ENCODE data around the gene FAM13A.

The FAM13A gene

DNA sequence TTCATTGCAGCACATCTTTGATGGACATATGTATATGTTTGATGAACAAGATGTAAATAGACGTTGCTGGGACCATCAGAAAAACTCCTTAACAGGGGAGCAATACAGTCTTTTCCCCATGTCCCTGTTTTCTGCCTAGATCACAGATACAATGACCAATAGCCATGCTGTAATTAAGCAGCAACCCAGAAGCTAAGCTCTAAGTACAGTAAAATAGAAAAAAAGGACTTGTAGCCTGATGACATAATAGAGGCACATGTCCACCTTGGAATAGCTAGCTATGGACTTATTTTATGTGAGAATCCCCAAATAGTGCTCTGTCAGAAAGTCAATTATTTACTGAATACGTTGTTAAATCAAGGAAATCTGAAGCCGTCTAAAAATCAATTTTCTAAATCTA lies 14.9 kb downstream of the FAM13A start:
- DNase-seq (ENCODE audit: low read depth): no peak
- H3K4me3 ChIP-seq (ENCODE audit: low read depth, low read length): no peak overlapping the region
- TF ChIP-seq, protein P1, sequence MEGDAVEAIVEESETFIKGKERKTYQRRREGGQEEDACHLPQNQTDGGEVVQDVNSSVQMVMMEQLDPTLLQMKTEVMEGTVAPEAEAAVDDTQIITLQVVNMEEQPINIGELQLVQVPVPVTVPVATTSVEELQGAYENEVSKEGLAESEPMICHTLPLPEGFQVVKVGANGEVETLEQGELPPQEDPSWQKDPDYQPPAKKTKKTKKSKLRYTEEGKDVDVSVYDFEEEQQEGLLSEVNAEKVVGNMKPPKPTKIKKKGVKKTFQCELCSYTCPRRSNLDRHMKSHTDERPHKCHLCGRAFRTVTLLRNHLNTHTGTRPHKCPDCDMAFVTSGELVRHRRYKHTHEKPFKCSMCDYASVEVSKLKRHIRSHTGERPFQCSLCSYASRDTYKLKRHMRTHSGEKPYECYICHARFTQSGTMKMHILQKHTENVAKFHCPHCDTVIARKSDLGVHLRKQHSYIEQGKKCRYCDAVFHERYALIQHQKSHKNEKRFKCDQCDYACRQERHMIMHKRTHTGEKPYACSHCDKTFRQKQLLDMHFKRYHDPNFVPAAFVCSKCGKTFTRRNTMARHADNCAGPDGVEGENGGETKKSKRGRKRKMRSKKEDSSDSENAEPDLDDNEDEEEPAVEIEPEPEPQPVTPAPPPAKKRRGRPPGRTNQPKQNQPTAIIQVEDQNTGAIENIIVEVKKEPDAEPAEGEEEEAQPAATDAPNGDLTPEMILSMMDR (IDR thresholded peaks at IDR 0.05; ENCODE audit: low read depth, low read length): no peak
- TF ChIP-seq, protein P2, sequence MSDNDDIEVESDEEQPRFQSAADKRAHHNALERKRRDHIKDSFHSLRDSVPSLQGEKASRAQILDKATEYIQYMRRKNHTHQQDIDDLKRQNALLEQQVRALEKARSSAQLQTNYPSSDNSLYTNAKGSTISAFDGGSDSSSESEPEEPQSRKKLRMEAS (IDR thresholded peaks at IDR 0.05; ENCODE audit: low read depth, low read length): no peak

DNA sequence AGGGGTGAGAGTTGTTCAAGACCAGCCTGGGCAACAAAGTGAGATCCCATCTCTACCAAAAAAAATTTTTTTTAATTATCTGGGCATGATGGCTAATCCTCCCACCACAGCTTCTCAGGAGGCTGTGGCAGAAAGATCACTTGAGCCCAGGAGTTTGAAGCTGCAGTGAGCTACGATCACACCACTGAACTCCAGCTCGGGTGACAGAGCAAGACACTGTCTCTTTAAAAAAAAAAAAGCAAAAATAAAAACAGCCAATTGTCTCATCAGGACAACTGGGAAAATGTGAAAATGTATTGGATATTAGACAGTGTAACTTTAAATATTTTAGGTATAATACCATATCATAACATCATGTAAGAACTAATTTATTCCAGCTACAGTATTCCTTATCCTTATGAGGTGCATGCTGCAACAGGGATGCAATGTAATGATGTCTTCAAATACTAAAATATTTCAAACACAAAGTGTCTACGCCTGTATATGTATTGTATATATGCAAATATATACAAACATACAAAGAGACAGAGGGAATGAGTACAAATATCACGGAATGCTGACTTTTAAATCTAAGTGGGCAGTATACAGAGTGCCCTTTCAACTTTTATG lies 17.2 kb downstream of the FAM13A start:
- no peak overlapping the region for H3K4me3 ChIP-seq (ENCODE audit: low read depth, low read length)
- TF ChIP-seq, protein P1 (IDR thresholded peaks at IDR 0.05; ENCODE audit: low read depth, low read length): no peak
- TF ChIP-seq, protein P2 (IDR thresholded peaks at IDR 0.05; ENCODE audit: low read depth, low read length): no peak
- TF ChIP-seq MYC (IDR thresholded peaks at IDR 0.05; ENCODE audit: low read depth, low read length) (no peak), POLR2A (IDR thresholded peaks at IDR 0.05; ENCODE audit: extremely low read depth, insufficient read length) (no peak)
- DNase-seq (ENCODE audit: low read depth): no peak

DNA sequence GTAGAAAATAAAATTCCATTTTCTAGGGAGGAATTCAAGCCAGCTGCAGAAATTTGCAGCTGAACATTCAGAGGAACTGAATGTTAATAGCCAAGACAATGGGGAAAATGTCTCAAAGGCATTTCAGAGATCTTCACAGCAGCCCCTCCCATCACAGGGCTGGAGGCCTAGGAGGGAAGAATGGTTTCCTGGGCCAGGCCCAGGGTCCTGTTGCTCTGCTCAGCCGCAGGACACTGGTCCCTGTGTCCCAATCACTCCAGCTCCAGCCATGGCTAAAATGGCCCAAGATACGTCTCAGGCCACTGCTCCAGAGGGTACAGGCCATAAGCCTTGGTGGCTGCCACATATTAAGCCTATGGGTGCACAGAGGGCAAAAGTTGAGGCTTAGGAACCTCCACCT lies 20.4 kb downstream of the FAM13A start:
- H3K4me3 ChIP-seq (ENCODE audit: low read depth, low read length): no peak overlapping the region
- no peak for DNase-seq (ENCODE audit: low read depth)
- TF ChIP-seq, protein P2 (IDR thresholded peaks at IDR 0.05; ENCODE audit: low read depth, low read length): no peak
- TF ChIP-seq POLR2A (IDR thresholded peaks at IDR 0.05; ENCODE audit: extremely low read depth, insufficient read length) (no peak), MYC (IDR thresholded peaks at IDR 0.05; ENCODE audit: low read depth, low read length) (no peak)
- TF ChIP-seq, protein P1 (IDR thresholded peaks at IDR 0.05; ENCODE audit: low read depth, low read length): no peak

DNA sequence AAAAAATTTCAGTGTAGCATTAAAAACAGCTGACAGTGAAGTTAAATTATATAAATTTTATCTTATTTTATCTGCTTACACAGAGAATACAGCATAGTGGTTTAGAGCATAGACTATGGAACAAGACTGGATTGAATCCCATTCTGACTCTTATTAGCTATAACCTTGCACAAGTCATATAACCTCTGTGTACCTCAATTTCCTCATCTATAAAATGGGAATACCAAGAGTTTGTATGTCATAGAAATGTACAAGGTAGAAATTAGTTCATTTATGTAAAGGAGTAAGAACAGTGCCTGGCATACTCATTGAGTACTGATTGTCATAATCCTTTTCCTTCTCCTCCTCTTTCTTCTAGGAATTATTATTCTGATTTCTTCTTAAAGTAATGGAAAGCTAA lies 25.7 kb downstream of the FAM13A start:
- no peak overlapping the region for H3K4me3 ChIP-seq (ENCODE audit: low read depth, low read length)
- DNase-seq (ENCODE audit: low read depth): no peak
- TF ChIP-seq POLR2A (IDR thresholded peaks at IDR 0.05; ENCODE audit: extremely low read depth, insufficient read length) (no peak), MYC (IDR thresholded peaks at IDR 0.05; ENCODE audit: low read depth, low read length) (no peak)
- TF ChIP-seq, protein P2 (IDR thresholded peaks at IDR 0.05; ENCODE audit: low read depth, low read length): no peak
- TF ChIP-seq, protein P1 (IDR thresholded peaks at IDR 0.05; ENCODE audit: low read depth, low read length): no peak

DNA sequence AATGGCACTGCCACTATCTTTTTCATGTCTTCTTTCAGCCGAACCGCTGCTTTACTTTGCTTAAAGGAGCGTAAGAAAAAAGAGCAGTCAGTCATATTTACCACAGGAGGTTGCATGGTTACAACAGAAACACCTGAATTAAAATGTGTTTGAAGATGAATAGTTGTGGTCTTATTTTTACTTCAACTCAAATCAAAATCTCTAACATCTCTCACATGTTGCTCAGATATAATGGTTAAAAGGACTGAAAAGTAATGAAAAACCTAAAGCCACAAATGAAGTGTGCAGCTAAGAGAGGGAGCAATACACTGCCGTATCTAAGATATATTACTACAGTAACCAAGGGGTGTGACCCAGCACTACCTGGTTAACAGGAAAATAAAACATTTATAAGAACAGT lies 27.4 kb downstream of the FAM13A start:
- no peak for DNase-seq (ENCODE audit: low read depth)
- TF ChIP-seq MYC (IDR thresholded peaks at IDR 0.05; ENCODE audit: low read depth, low read length): no peak
- no peak for TF ChIP-seq POLR2A (IDR thresholded peaks at IDR 0.05; ENCODE audit: extremely low read depth, insufficient read length)
- TF ChIP-seq, protein P2 (IDR thresholded peaks at IDR 0.05; ENCODE audit: low read depth, low read length): no peak
- TF ChIP-seq, protein P1 (IDR thresholded peaks at IDR 0.05; ENCODE audit: low read depth, low read length): no peak
- no peak overlapping the region for H3K4me3 ChIP-seq (ENCODE audit: low read depth, low read length)
